ENCODE measurements around the gene PTGFRN.

PTGFRN gene

DNA sequence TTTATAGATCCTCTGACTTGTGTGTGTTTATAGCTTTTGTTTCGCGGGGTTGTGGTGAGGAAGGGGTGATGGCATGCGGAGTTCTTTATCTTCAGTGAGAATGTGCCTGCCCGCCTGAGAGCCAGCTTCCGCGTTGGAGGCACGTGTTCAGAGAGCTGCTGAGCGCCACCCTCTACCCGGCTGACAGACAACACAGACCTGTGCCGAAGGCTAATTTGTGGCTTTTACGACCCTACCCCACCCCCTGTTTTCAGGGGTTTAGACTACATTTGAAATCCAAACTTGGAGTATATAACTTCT lies 77.5 kb downstream of the PTGFRN start:
- TF ChIP-seq, protein P1, sequence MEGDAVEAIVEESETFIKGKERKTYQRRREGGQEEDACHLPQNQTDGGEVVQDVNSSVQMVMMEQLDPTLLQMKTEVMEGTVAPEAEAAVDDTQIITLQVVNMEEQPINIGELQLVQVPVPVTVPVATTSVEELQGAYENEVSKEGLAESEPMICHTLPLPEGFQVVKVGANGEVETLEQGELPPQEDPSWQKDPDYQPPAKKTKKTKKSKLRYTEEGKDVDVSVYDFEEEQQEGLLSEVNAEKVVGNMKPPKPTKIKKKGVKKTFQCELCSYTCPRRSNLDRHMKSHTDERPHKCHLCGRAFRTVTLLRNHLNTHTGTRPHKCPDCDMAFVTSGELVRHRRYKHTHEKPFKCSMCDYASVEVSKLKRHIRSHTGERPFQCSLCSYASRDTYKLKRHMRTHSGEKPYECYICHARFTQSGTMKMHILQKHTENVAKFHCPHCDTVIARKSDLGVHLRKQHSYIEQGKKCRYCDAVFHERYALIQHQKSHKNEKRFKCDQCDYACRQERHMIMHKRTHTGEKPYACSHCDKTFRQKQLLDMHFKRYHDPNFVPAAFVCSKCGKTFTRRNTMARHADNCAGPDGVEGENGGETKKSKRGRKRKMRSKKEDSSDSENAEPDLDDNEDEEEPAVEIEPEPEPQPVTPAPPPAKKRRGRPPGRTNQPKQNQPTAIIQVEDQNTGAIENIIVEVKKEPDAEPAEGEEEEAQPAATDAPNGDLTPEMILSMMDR (IDR thresholded peaks at IDR 0.05; ENCODE audit: insufficient read depth, low read length, missing control alignments), result no peak
- POLR2A ChIA-PET, result no interaction called here
- no peak overlapping the region for H3K4me3 ChIP-seq (ENCODE audit: low read depth, low read length)
- CTCF ChIA-PET, result no interaction called here
- no peak for DNase-seq (ENCODE audit: low read depth, low spot score)

DNA sequence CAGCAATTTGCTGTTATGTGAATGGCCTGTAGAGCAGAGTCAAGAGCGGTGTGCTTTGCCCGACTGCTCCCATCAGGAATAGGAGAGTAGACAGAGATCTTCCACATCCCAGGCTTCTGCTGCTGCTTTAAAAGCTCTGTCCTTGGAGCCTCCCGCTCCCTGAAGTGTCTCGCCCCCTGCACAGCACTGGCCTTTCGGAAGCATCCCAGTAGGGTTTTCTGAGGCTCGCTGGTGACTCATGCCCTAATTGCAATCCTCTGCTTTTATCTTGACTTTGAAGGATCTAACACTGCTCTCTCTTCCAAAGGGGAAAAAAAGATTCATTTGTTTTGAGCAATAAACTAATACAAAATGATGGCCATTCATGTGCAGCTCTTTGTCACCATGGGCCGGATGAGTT lies 78.5 kb downstream of the PTGFRN start:
- ChIA-PET POLR2A (no interaction called here), CTCF (no interaction called here)
- H3K4me3 ChIP-seq (ENCODE audit: low read depth, low read length), result no peak overlapping the region
- no peak for DNase-seq (ENCODE audit: low read depth, low spot score)
- TF ChIP-seq, protein P1 (IDR thresholded peaks at IDR 0.05; ENCODE audit: insufficient read depth, low read length, missing control alignments), result no peak

- CTCF ChIA-PET, result no interaction called here
- TF ChIP-seq, protein P1 (IDR thresholded peaks at IDR 0.05; ENCODE audit: insufficient read depth, low read length, missing control alignments), result no peak
- H3K4me3 ChIP-seq (ENCODE audit: low read depth, low read length), result no peak overlapping the region
- DNase-seq (ENCODE audit: low read depth, low spot score), result no peak
- POLR2A ChIA-PET, result no interaction called here
Measured at GRCh38 chr1:116988908-116989307, 79.2 kb downstream of the PTGFRN start.

- no peak overlapping the region for H3K4me3 ChIP-seq (ENCODE audit: low read depth, low read length)
- TF ChIP-seq, protein P1 (IDR thresholded peaks at IDR 0.05; ENCODE audit: insufficient read depth, low read length, missing control alignments), result no peak
- no peak for DNase-seq (ENCODE audit: low read depth, low spot score)
- POLR2A ChIA-PET, result no interaction called here
- CTCF ChIA-PET, result no interaction called here
Measured at GRCh38 chr1:116989835-116990234, 80.1 kb downstream of the PTGFRN start.

DNA sequence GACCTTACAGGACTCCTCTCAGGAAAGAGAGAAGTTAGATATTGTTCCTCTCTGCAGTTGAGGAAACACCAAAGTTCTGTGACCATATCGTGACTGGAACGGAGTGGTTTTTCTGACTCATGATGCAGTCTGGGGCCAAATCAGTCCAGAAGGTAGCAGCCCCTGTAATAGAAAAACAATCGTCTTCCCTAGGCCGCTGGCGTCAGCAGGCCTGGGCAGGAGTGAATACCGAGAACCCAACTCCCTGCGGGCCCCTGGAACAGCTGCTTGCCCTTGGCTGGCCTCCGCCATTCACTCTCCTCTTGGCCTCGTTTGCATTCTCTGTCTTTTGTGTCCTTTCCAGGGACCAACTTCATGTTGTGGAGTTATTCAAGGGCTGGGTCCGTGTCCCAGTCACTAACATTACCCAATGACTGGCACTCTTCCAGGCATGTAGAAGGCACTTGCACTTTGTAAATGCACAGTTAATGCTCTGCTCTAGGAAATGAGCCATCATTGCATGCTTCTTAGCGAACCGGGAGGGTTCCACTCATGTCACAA lies 81.0 kb downstream of the PTGFRN start:
- POLR2A ChIA-PET, result interaction anchor here (0.7 kb wide), 1 partner anchor 43 kb away, joined by 4 read pairs; no protein-coding TSS in a partner anchor
- peak; percentile 7 for DNase-seq (ENCODE audit: low read depth, low spot score)
- TF ChIP-seq, protein P1 (IDR thresholded peaks at IDR 0.05; ENCODE audit: insufficient read depth, low read length, missing control alignments), result no peak
- CTCF ChIA-PET, result no interaction called here
- H3K4me3 ChIP-seq (ENCODE audit: low read depth, low read length), result no peak overlapping the region

DNA sequence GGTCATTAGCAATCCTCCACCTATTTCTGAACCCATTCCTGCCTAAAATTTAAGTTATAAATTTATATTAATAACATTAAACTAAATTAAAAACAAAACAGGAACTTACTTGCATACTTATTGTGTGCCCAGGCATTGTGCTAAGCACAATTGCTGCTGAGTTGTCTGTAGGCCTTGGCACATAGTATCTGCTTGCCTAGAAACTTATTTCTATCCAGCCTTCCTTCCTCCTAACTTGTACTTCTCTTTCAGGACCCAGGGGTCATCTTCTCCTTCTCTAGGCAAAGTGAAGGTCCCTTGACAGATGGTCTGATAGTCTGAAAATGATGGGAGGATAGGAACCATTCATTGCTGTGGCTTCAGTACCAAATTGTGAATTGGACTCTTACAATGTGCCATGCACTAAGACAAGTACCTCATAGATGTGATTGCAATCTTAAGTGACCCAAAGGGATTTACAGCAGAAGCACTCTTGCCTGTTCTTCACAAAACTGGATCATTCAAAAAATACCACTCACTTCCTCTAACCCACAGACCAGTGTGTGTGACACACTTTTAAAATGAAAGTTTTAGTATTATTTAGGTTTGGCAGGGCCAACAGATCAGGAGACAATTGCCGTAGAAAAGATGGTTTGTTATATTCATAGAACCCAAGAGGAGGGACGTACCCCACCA lies 81.6 kb downstream of the PTGFRN start:
- ChIA-PET POLR2A (interaction anchor here (0.7 kb wide), 1 partner anchor 44 kb away, joined by 4 read pairs; no protein-coding TSS in a partner anchor), CTCF (no interaction called here)
- H3K4me3 ChIP-seq (ENCODE audit: low read depth, low read length), result no peak overlapping the region
- no peak for DNase-seq (ENCODE audit: low read depth, low spot score)
- TF ChIP-seq, protein P1 (IDR thresholded peaks at IDR 0.05; ENCODE audit: insufficient read depth, low read length, missing control alignments), result no peak

Data from AG04449 (cell line).